Natural killer cell treated with Interleukin-12 subunit alpha and Interleukin-12 subunit beta and Interleukin-15 and Interleukin-18, amount 100 ng/mL, for 72 hours (primary cell): ENCODE data around the gene GLA. TPM values are rescaled to one million over a fixed set of nuclear protein-coding genes. Genes with fewer than 3 reads are reported as not detected.

Experiments
- ATAC-seq, 2 donors: fragments of 150-1000 bp; cut with Tn5 transposase in 1 of 2; sonication (Bioruptor Pico), chemical (Tn5 transposase) in 1 of 2; 2 replicates each; pipeline ENCODE4 v1.10.0; 2021
- DNase-seq: peaks from one replicate; pipeline ENCODE4 v3.0.0; 2022; ENCODE audit warnings: low spot score
- H3K27ac Mint-ChIP-seq, 2 donors: 1 replicate in 1 of 2; 2 replicates in 1 of 2; pipeline ENCODE4 v1.8.0; 2022; ENCODE audit warnings: mixed read lengths in 2 of 2, mild to moderate bottlenecking in 1 of 2, moderate library complexity in 1 of 2
- H3K27me3 Mint-ChIP-seq, 2 donors: 1 replicate in 1 of 2; 2 replicates in 1 of 2; pipeline ENCODE4 v1.8.0; 2022; ENCODE audit warnings: mixed read lengths in 2 of 2
- H3K36me3 Mint-ChIP-seq: one replicate; pipeline ENCODE4 v1.8.0; 2022; ENCODE audit warnings: mixed read lengths
- H3K4me1 Mint-ChIP-seq, 2 donors: 1 replicate in 1 of 2; 2 replicates in 1 of 2; pipeline ENCODE4 v1.8.0; 2022; ENCODE audit warnings: low read depth in 2 of 2, mixed read lengths in 2 of 2, mild to moderate bottlenecking in 1 of 2
- H3K4me3 Mint-ChIP-seq: one replicate; pipeline ENCODE4 v1.8.0; 2022; ENCODE audit warnings: mixed read lengths
- H3K9me3 Mint-ChIP-seq: 2 replicates; pipeline ENCODE4 v1.8.0; 2022; ENCODE audit warnings: mixed read lengths
- total RNA-seq, 2 donors: library from RNA; stranded (reverse); gene quantifications; one replicate each; pipeline ENCODE4 v1.2.3, GENCODE V29; 2022

The GLA gene
- total RNA-seq, 2 donors from 2014 or later = 42.1 to 58.2 TPM

DNA sequence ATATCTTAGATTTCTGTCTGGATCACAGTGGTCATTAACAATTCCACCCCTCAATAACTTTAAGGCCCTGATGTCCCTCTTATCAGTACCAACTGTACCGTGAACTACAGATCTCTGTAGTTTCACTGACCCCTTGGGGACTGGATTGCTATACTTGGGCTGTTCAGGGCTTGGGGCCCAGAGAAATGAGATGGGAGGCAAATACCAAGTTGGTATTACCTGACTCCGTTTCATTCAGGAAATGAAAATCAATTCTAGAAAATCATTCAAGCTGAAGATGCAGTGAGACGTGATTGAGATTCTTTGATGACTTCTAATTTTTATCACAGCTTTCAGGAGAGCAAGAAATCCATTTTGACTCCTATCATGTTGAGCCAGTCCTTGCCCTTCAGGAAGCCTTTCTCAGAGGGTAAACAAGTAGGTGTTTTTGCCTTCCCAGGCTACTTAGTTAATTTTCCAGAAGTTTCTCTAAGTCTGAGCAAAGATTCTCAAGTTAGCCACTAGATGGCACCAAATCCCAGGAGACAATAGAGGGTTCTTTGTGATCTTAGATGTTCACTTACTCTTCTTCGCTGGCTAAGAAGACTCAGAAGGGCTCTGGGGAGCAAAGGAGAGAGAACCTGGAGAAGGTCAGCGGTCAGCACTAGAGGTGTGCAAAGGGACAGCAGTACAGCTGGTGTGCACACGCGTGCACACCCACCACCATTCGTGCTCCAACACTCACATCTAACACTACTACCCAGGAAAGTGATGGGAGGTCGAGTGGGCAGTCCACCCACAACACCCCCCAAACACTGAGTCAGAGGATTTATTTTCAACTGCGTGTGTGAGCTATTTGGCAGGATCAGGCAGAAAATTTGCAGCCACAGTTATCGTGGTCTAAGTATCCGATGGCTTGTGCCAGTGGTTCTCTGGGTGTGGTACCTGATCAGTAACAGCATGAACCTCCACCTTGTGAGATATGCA is 7.7 kb upstream of the GLA start:
- ATAC-seq = peak; percentile 60 to 61
- Mint-ChIP-seq H3K27me3 (peaks cover 0 to 12% of the 10 kb centered on the region in 2 donors), H3K27ac (peak overlapping the region; percentile 79 to 84), H3K4me3 (peak overlapping the region; percentile 58), H3K4me1 (peaks cover 36 to 53% of the 10 kb centered on the region in 2 donors), H3K36me3 (peaks cover 9% of the 10 kb centered on the region), H3K9me3 (no peaks in the 10 kb centered on the region)
- DNase-seq = no peak

DNA sequence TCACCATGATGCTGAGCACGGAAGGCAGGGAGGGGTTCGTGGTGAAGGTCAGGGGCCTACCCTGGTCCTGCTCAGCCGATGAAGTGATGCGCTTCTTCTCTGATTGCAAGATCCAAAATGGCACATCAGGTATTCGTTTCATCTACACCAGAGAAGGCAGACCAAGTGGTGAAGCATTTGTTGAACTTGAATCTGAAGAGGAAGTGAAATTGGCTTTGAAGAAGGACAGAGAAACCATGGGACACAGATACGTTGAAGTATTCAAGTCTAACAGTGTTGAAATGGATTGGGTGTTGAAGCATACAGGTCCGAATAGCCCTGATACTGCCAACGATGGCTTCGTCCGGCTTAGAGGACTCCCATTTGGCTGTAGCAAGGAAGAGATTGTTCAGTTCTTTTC is 4.3 kb upstream of the GLA start:
- ATAC-seq (no peak), DNase-seq (no peak)
- peaks cover 0 to 6% of the 10 kb centered on the region in 2 donors for H3K27me3 Mint-ChIP-seq
- H3K9me3 Mint-ChIP-seq = no peaks in the 10 kb centered on the region
- H3K27ac Mint-ChIP-seq = peak overlapping the region in 1 of 2 donors; percentile 68
- H3K4me3 Mint-ChIP-seq = no peak overlapping the region
- H3K36me3 Mint-ChIP-seq = peaks cover 9% of the 10 kb centered on the region
- peaks cover 31 to 39% of the 10 kb centered on the region in 2 donors for H3K4me1 Mint-ChIP-seq

DNA sequence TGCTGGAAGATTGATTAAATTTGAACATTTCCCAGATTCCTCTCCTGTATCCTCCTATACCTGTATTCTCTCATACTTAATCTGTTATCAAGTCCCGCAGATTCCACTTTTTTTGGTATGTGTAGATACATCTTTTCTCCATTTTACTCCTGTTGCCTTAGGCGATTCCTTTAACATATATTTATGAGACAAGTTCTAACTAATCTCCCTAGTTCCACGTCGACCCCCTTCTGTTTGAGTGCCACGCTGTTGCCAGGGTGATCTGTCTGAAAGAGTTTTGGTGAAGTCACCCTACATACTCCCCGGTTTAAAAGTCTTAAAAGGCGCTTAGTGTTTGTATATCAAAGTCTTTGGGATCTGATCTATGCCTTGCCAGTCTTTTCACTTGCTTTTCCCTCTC is 2.7 kb upstream of the GLA start:
- H3K9me3 Mint-ChIP-seq = no peaks in the 10 kb centered on the region
- peak overlapping the region; percentile 83 for H3K4me3 Mint-ChIP-seq
- ATAC-seq = no peak
- H3K27me3 Mint-ChIP-seq = peaks cover 0 to 5% of the 10 kb centered on the region in 2 donors
- peaks cover 9% of the 10 kb centered on the region for H3K36me3 Mint-ChIP-seq
- peak overlapping the region; percentile 73 to 90 for H3K27ac Mint-ChIP-seq
- H3K4me1 Mint-ChIP-seq = peaks cover 26 to 39% of the 10 kb centered on the region in 2 donors
- no peak for DNase-seq

DNA sequence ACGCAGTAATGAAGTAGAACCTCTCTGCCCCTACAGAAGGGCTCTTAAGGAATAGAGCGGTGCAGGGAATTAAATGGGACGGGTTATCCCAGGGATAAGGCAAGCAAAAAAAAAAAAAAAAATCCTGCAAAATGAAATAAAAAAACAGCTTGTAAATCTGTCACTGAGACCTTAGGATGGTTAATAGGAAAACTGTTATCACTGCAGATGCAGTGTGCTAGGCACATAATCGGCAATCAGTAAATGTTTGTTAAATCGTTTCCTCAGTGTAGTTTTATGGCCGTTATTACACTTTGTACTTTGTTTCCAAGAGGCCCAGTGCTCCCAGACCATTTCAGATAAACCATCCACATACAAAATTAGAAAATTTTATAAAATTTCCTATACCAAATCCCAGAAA is 1.3 kb upstream of the GLA start:
- peak overlapping the region; percentile 100 for H3K4me3 Mint-ChIP-seq
- no peak for ATAC-seq
- no peaks in the 10 kb centered on the region for H3K9me3 Mint-ChIP-seq
- no peak for DNase-seq
- peaks cover 0 to 5% of the 10 kb centered on the region in 2 donors for H3K27me3 Mint-ChIP-seq
- peak overlapping the region; percentile 90 to 93 for H3K27ac Mint-ChIP-seq
- peaks cover 22 to 33% of the 10 kb centered on the region in 2 donors for H3K4me1 Mint-ChIP-seq
- H3K36me3 Mint-ChIP-seq = peaks cover 9% of the 10 kb centered on the region

DNA sequence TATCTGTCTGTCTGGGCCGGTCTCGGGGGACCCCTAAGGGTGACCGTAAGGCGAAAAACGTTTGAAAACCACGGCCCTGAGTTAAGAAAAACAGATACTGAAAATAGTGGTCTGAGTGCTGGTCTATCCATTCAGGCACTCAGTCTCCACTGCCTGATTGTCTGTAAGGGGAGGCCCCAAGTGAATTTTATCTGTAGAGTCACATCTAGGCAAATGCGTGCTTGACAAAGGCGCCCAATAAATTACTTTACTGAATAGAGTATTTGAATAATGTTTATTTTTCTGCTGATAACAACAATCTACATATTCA is 762 bp upstream of the GLA start:
- H3K9me3 Mint-ChIP-seq = no peaks in the 10 kb centered on the region
- peak overlapping the region; percentile 100 for H3K4me3 Mint-ChIP-seq
- DNase-seq (no peak), ATAC-seq (no peak)
- peaks cover 0 to 5% of the 10 kb centered on the region in 2 donors for H3K27me3 Mint-ChIP-seq
- H3K36me3 Mint-ChIP-seq = peaks cover 9% of the 10 kb centered on the region
- H3K27ac Mint-ChIP-seq = peak overlapping the region; percentile 90 to 93
- H3K4me1 Mint-ChIP-seq = peaks cover 22 to 32% of the 10 kb centered on the region in 2 donors

DNA sequence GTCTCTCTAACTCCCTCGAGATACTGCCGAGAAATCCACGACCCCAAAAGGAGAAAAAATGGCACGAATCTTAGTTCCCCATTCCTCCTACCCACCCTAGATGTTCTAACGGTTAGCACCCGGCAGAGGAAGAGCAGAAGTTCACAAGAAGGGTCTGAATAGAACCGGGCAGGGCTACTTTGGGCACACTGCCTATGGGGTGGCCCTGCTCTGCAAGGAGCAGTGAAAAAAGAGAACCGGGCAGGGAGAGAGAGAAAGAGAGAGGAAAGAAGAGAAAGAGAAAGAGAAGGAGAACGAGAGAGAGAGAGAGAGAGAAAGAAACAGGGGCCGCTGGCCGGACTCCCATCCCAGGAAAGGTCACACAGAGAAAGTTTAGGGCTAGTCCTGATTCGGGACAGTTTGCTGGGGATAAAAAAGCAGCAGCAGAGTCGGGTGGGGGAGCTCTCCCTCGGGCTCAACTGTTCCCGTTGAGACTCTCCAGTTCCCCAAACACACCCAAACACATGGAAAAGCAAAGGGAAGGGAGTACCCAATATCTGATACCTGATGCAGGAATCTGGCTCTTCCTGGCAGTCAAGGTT is 468 bp downstream of the GLA start:
- H3K4me1 Mint-ChIP-seq = peaks cover 17 to 19% of the 10 kb centered on the region in 2 donors
- no peaks in the 10 kb centered on the region for H3K9me3 Mint-ChIP-seq
- H3K36me3 Mint-ChIP-seq = peaks cover 7% of the 10 kb centered on the region
- peak overlapping the region; percentile 90 to 93 for H3K27ac Mint-ChIP-seq
- DNase-seq = no peak
- H3K4me3 Mint-ChIP-seq = peak overlapping the region; percentile 100
- H3K27me3 Mint-ChIP-seq = peaks cover 0 to 5% of the 10 kb centered on the region in 2 donors
- no peak for ATAC-seq

DNA sequence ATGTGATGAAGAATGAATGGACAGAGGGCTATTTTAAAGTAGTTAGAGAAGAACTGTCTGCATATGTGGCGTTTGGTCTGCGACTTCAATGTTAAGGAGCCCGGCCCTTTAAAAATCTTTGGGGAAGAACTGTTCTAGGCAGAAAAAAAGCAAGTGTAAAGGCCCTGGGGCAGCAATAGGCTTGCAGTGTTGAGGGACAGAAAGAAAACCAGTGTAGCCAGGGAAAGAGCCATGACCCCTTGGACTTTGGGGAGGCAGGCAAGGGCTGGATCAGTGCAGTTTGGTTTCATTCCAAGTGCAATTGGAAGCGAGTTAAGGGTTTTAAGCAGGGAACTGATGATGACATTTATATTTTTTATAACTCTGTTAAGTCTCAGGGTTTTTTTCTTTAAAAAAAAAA is 7.9 kb downstream of the GLA start:
- peaks cover 0 to 3% of the 10 kb centered on the region in 2 donors for H3K27me3 Mint-ChIP-seq
- DNase-seq = no peak
- H3K9me3 Mint-ChIP-seq = no peaks in the 10 kb centered on the region
- H3K27ac Mint-ChIP-seq = no peak overlapping the region
- no peak overlapping the region for H3K4me3 Mint-ChIP-seq
- no peak for ATAC-seq
- peaks cover 25% of the 10 kb centered on the region for H3K36me3 Mint-ChIP-seq
- H3K4me1 Mint-ChIP-seq = peaks cover 4 to 6% of the 10 kb centered on the region in 2 donors

DNA sequence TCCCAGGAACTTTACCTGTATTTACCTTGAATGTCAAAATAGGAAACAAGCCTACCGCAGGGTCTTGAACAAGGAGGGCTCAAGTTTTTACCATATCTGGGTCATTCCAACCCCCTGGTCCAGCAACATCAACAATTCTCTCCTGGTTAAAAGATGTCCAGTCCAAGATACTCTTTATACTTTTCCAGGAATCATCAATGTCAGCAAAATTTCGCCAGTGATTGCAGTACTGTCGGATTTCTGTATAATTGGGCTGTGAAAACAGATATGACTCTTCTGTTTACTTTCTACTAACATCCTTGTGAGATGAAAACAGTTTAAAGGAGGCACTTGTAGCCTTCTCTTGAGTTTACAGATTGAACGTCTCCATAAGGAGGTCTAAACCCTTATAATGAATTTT is 9.0 kb downstream of the GLA start:
- Mint-ChIP-seq H3K4me1 (peaks cover 6 to 10% of the 10 kb centered on the region in 2 donors), H3K9me3 (no peaks in the 10 kb centered on the region), H3K27ac (no peak overlapping the region), H3K27me3 (peaks cover 0 to 3% of the 10 kb centered on the region in 2 donors), H3K36me3 (peaks cover 28% of the 10 kb centered on the region), H3K4me3 (no peak overlapping the region)
- DNase-seq (no peak), ATAC-seq (no peak)

DNA sequence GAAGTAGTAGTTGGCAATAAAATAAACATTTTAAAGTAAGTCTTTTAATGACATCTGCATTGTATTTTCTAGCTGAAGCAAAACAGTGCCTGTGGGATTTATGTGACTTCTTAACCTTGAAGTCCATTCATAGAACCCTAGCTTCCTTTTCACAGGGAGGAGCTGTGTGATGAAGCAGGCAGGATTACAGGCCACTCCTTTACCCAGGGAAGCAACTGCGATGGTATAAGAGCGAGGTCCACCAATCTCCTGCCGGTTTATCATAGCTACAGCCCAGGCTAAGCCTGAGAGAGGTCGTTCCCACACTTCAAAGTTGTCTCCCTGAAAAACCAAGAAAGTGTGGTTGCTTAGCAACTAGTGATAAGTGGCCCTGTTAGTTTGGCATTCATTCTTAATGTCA is 9.9 kb downstream of the GLA start:
- no peak overlapping the region for H3K4me3 Mint-ChIP-seq
- H3K36me3 Mint-ChIP-seq = peaks cover 35% of the 10 kb centered on the region
- ATAC-seq = no peak
- no peaks in the 10 kb centered on the region for H3K9me3 Mint-ChIP-seq
- H3K27me3 Mint-ChIP-seq = peaks cover 0 to 3% of the 10 kb centered on the region in 2 donors
- peaks cover 10 to 19% of the 10 kb centered on the region in 2 donors for H3K4me1 Mint-ChIP-seq
- no peak overlapping the region for H3K27ac Mint-ChIP-seq
- no peak for DNase-seq

DNA sequence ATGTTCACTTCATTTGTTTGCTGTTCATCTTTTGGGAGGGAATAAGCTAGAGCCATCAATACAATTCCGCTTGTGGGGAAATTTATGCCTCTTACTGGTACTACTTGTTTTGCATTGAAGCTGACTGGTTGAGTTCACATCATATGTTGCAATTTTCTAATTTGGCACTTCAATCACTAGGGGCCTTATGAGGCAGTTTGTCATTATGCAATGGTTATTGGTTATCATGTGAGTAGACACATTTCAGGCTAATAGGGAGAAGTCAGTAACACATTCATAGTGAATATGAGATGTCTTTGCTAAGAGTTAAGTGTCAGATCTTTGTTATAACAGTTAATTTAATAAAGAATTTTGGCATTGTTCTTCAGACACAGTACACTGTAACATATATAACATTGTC is 11.9 kb downstream of the GLA start:
- H3K36me3 Mint-ChIP-seq = peaks cover 42% of the 10 kb centered on the region
- peak overlapping the region; percentile 56 to 68 for H3K27ac Mint-ChIP-seq
- DNase-seq (no peak), ATAC-seq (no peak)
- peak overlapping the region; percentile 8 for H3K4me3 Mint-ChIP-seq
- peaks cover 22 to 23% of the 10 kb centered on the region in 2 donors for H3K4me1 Mint-ChIP-seq
- H3K27me3 Mint-ChIP-seq = peaks cover 0 to 3% of the 10 kb centered on the region in 2 donors
- no peaks in the 10 kb centered on the region for H3K9me3 Mint-ChIP-seq

DNA sequence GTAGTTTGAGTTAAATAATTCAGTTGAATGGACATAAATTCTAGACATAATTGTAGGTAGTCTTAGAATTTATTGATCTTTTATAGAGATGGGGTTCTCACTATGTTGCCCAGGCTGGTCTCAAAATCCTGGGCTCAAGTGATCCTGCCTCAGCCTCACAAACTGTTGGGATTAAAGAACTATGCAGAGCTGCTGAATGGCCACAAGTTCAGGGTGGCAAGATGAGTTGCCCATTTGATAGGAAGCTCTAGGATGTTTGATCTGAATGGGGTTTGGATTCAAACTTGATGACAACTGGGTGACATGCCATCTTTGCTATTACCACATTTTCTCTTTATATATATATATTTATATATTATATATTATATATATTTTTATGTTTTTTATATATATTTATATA is 13.4 kb downstream of the GLA start:
- no peaks in the 10 kb centered on the region for H3K9me3 Mint-ChIP-seq
- DNase-seq (no peak), ATAC-seq (no peak)
- H3K4me1 Mint-ChIP-seq = peaks cover 22 to 26% of the 10 kb centered on the region in 2 donors
- H3K27ac Mint-ChIP-seq = peak overlapping the region in 1 of 2 donors; percentile 96
- no peaks in the 10 kb centered on the region for H3K27me3 Mint-ChIP-seq
- peak overlapping the region; percentile 4 for H3K4me3 Mint-ChIP-seq
- peaks cover 31% of the 10 kb centered on the region for H3K36me3 Mint-ChIP-seq

DNA sequence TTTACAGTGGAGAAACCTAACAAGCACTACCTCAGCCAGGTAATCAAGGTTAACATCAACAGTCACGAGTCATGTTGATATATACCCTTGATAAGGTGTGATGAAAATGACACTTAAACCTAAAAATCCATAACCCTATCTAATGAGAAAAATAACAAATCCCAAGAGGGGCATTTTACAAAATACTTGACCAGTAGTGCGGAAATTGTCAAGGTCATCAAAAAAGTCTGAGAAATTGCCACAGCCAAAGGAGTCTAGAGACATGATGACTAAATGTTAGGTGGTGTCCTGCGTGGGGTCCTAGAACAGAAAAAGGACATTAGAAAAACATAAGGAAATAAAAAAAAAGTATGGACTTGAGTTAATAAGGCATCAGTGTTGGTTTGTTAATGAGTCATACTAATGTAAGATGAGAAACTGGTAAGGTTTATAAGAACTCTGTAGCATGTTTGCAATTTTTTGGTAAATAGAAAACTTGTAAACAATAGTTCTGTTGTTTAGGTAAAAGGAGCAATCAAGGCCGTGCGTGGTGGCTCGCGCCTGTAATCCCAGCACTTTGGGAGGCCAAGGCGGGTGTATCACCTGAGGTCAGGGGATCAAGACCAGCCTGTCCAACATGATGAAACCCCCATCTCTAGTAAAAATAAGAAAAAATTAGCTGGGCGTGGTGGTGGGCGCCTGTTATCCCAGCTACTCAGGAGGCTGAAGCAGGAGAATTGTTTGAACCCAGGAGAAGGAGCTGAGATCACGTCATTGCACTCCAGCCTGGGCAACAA is 14.0 kb downstream of the GLA start:
- Mint-ChIP-seq H3K4me3 (peak overlapping the region; percentile 95), H3K27ac (peak overlapping the region; percentile 95 to 96), H3K27me3 (no peaks in the 10 kb centered on the region), H3K9me3 (no peaks in the 10 kb centered on the region), H3K4me1 (peaks cover 22 to 26% of the 10 kb centered on the region in 2 donors), H3K36me3 (peaks cover 30% of the 10 kb centered on the region)
- no peak for DNase-seq
- ATAC-seq = no peak

DNA sequence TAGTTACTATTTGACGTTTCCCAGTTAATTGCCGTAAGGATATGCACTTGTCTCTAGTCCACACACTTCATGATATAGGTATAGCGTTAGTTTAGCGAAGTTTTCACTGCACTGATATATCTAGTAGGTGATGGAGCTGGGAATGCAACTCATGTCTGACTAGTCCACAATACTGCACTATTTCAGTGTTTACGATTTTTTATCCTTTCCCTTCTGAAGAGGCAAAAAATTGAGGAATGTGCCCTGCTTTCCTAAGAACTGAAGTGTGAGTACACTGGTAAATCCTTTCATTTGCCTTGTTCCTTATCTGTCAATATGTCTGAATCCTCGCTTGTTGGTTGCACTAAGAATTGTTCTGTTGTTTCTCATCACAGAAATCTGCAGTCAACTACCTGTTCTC is 15.9 kb downstream of the GLA start:
- Mint-ChIP-seq H3K4me3 (peak overlapping the region; percentile 95), H3K4me1 (peaks cover 22 to 26% of the 10 kb centered on the region in 2 donors), H3K9me3 (no peaks in the 10 kb centered on the region), H3K27ac (peak overlapping the region; percentile 95 to 96), H3K27me3 (peaks cover 0 to 2% of the 10 kb centered on the region in 2 donors), H3K36me3 (peaks cover 30% of the 10 kb centered on the region)
- no peak for DNase-seq
- no peak for ATAC-seq
